SK-N-SH (cell line): ENCODE results near the gene KIF1A. TPM values are rescaled to one million over a fixed set of nuclear protein-coding genes. Genes with fewer than 3 reads are reported as not detected.

Source experiments
- CTCF ChIA-PET: fragments of 300-600, 350-600 bp; formaldehyde crosslinking; extraction: SDS; loops from one replicate; lab custom pipeline; 2021; lab: Yijun Ruan, JAX
- POLR2A ChIA-PET: fragments of 350-600 bp; sonication (Branson Sonifier 250); formaldehyde crosslinking; extraction: SDS; loops from one replicate; lab custom pipeline; 2020; ENCODE audit warnings: antibody characterized with exemption, inconsistent platforms; lab: Yijun Ruan, JAX
- DNase-seq: peaks from one replicate; pipeline ENCODE4 v3.0.0; 2012
- H2AFZ ChIP-seq: fragments of 200-600 bp; sonication (generic); 2 replicates; pipeline ENCODE4 v1.8.1; 2016; ENCODE audit warnings: antibody characterized with exemption, mild to moderate bottlenecking, low read depth
- H3F3A ChIP-seq: fragments of 200-600 bp; sonication (generic); replicated peaks from 2 replicates; pipeline ENCODE3; 2016; ENCODE audit warnings: antibody characterized with exemption, mild to moderate bottlenecking; ENCODE audit not compliant: insufficient read depth
- H3K27ac ChIP-seq, 2 experiments: fragments of 200-500 bp in 1 of 2; fragments of 200-600 bp in 1 of 2; sonication (Bioruptor generic) in 1 of 2; sonication (generic), shearing (Covaris generic) in 1 of 2; 2 replicates each; pipeline versions ENCODE4 v1.5.1 to v1.6.1; 2014 to 2016; ENCODE audit warnings: low read depth in 2 of 2, inconsistent platforms in 1 of 2, low read length in 1 of 2, mild to moderate bottlenecking in 1 of 2, mixed read lengths in 1 of 2
- H3K27me3 ChIP-seq: fragments of 200-600 bp; sonication (generic), shearing (Covaris generic); 2 replicates; pipeline ENCODE4 v1.6.1; 2016; ENCODE audit warnings: mixed run types; ENCODE audit not compliant: insufficient read depth
- H3K36me3 ChIP-seq, 2 experiments: fragments of 200-500 bp in 1 of 2; fragments of 200-600 bp in 1 of 2; sonication (Bioruptor generic) in 1 of 2; sonication (generic) in 1 of 2; replicated peaks in 1 of 2; 2 replicates each; pipeline versions ENCODE3 to v1.5.1; 2014 to 2016; ENCODE audit warnings: low read length in 1 of 2, mild to moderate bottlenecking in 1 of 2; ENCODE audit not compliant: insufficient read depth in 2 of 2, control insufficient read depth in 1 of 2
- H3K4me1 ChIP-seq, 2 experiments: fragments of 200-500 bp in 1 of 2; fragments of 200-600 bp in 1 of 2; sonication (Bioruptor generic) in 1 of 2; sonication (generic), shearing (Covaris generic) in 1 of 2; 2 replicates each; pipeline versions ENCODE4 v1.5.1 to v1.6.1; 2014 to 2016; ENCODE audit warnings: low read depth in 1 of 2, low read length in 1 of 2, mixed run types in 1 of 2; ENCODE audit not compliant: insufficient read depth in 2 of 2, control insufficient read depth in 1 of 2
- H3K4me2 ChIP-seq: fragments of 200-600 bp; sonication (generic), shearing (Covaris generic); 2 replicates; pipeline ENCODE4 v1.6.1; 2017; ENCODE audit warnings: mixed run types
- H3K4me3 ChIP-seq, 2 experiments: fragments of 200-500 bp in 1 of 2; fragments of 200-600 bp in 1 of 2; sonication (Bioruptor generic) in 1 of 2; sonication (generic), shearing (Covaris generic) in 1 of 2; 2 replicates each; pipeline versions ENCODE4 v1.5.1 to v1.8.1; 2014 to 2016; ENCODE audit warnings: low read depth in 2 of 2, inconsistent platforms in 1 of 2, low read length in 1 of 2, mild to moderate bottlenecking in 1 of 2, mixed read lengths in 1 of 2, moderate library complexity in 1 of 2
- H3K79me2 ChIP-seq: fragments of 200-600 bp; sonication (generic); 2 replicates; pipeline ENCODE4 v1.8.1; 2017; ENCODE audit warnings: mild to moderate bottlenecking; ENCODE audit not compliant: insufficient read depth
- H3K9ac ChIP-seq: fragments of 200-600 bp; sonication (generic); 2 replicates; pipeline ENCODE4 v1.6.1; 2017; ENCODE audit warnings: mixed run types
- H3K9me2 ChIP-seq: fragments of 200-600 bp; sonication (generic); 2 replicates; pipeline ENCODE4 v1.6.1; 2017; ENCODE audit warnings: mixed run types
- H3K9me3 ChIP-seq: fragments of 200-600 bp; sonication (generic); 2 replicates; pipeline ENCODE4 v1.6.1; 2017; ENCODE audit warnings: mixed run types, mild to moderate bottlenecking, moderate library complexity
- H4K20me1 ChIP-seq: fragments of 200-600 bp; sonication (generic); 2 replicates; pipeline ENCODE4 v1.6.1; 2017; ENCODE audit warnings: mild to moderate bottlenecking, mixed run types; ENCODE audit not compliant: insufficient read depth
- ELF1 ChIP-seq: IDR thresholded peaks from 2 replicates; pipeline ENCODE4 v1.4.0; 2012
- FOSL2 ChIP-seq: IDR thresholded peaks from 2 replicates; pipeline ENCODE4 v1.4.0; 2012; ENCODE audit warnings: low read depth, mild to moderate bottlenecking, moderate library complexity, borderline replicate concordance
- FOXM1 ChIP-seq: IDR thresholded peaks from 2 replicates; pipeline ENCODE4 v1.4.0; 2012; ENCODE audit warnings: low read depth, mild to moderate bottlenecking
- GABPA ChIP-seq: IDR thresholded peaks from 2 replicates; pipeline ENCODE4 v1.4.0; 2012; ENCODE audit warnings: low read depth, mild to moderate bottlenecking
- JUND ChIP-seq: IDR thresholded peaks from 2 replicates; pipeline ENCODE4 v1.4.0; 2012
- PBX3 ChIP-seq: IDR thresholded peaks from 2 replicates; pipeline ENCODE4; 2012
- POLR2AphosphoS5 ChIP-seq: IDR thresholded peaks from 2 replicates; pipeline ENCODE4 v1.6.1; 2012; ENCODE audit warnings: low read depth, low read length
- RAD21 ChIP-seq: IDR thresholded peaks from 2 replicates; pipeline ENCODE4 v1.6.1; 2012; ENCODE audit warnings: mild to moderate bottlenecking, low read length
- RCOR1 ChIP-seq: fragments of 150-350 bp; IDR thresholded peaks from 2 replicates; pipeline ENCODE4 v1.6.1; 2017; ENCODE audit warnings: antibody characterized with exemption, low read length
- REST ChIP-seq: IDR thresholded peaks from 2 replicates; pipeline ENCODE4 v1.6.1; 2012; ENCODE audit warnings: mild to moderate bottlenecking, low read depth, low read length, moderate library complexity
- TEAD4 ChIP-seq: IDR thresholded peaks from 2 replicates; pipeline ENCODE4 v1.4.0; 2012; ENCODE audit warnings: mild to moderate bottlenecking, borderline replicate concordance; ENCODE audit not compliant: insufficient read depth
- USF2 ChIP-seq: fragments of 150-350 bp; IDR thresholded peaks from 2 replicates; pipeline ENCODE4 v1.6.1; 2017; ENCODE audit warnings: antibody characterized with exemption, low read length, low read depth, borderline replicate concordance
- WGBS: methylation state at CpG from one replicate; pipeline ENCODE4 v1.1.6; 2017; ENCODE audit warnings: low lambda C conversion rate; 5-methylcytosine and 5-hydroxymethylcytosine counted together
- polyA plus RNA-seq, 3 experiments: library from polyadenylated mRNA; depleted of rRNA; stranded (reverse); fragments of >200 nt; gene quantifications; 2 replicates each; pipeline ENCODE4 v1.2.3, GENCODE V29; 2012

Gene KIF1A
- polyA plus RNA-seq, 1 of the 3 experiments (the other 2 are of a cell fraction) = 0.21 TPM

- Histone ChIP-seq H3K36me3 (no peaks in the 10 kb centered on the region), H3F3A (no peaks in the 10 kb centered on the region), H3K4me2 (no peak overlapping the region), H3K27ac (no peak overlapping the region), H2AFZ (no peak overlapping the region), H3K9me2 (no peaks in the 10 kb centered on the region), H3K79me2 (no peaks in the 10 kb centered on the region), H3K9me3 (no peaks in the 10 kb centered on the region), H3K27me3 (no peaks in the 10 kb centered on the region), H4K20me1 (no peaks in the 10 kb centered on the region), H3K9ac (no peak overlapping the region), H3K4me3 (no peak overlapping the region), H3K4me1 (no peaks in the 10 kb centered on the region)
- ChIA-PET POLR2A (no interaction called here), CTCF (no interaction called here)
- TF ChIP-seq POLR2AphosphoS5 (no peak), FOSL2 (no peak), RAD21 (no peak), JUND (no peak), PBX3 (no peak), GABPA (no peak), RCOR1 (no peak), FOXM1 (no peak), TEAD4 (no peak), USF2 (no peak), REST (no peak), ELF1 (no peak)
- 70% methylated on average over 1 of the region's 8 CpGs for WGBS
- no peak for DNase-seq
These were observed 33.6 kb downstream of the KIF1A start for GRCh38 chr2:240786355-240786841.
